GM12878 (cell line): ENCODE results near the gene ARHGAP20. TPM values are rescaled to one million over a fixed set of nuclear protein-coding genes. Genes with fewer than 3 reads are reported as not detected.

Experiments
- ATAC-seq: fragments of 200-7000 bp; cut with Tn5 transposase; 3 replicates; pipeline ENCODE4 v1.9.1; 2020; ENCODE audit warnings: mild to moderate bottlenecking, moderate library complexity
- BruUV-seq: library from RNA; stranded (reverse); fragments of 400-500 nt; replicated peaks from 2 replicates; lab custom pipeline; 2021; lab: Mats Ljungman, UMichigan
- CTCF ChIA-PET: fragments of 300-600 bp; sonication (Branson Sonifier 250); formaldehyde crosslinking; extraction: SDS; loops from one replicate; lab custom pipeline; 2021; ENCODE audit warnings: inconsistent platforms; lab: Yijun Ruan, JAX
- POLR2A ChIA-PET: fragments of 350-600 bp; formaldehyde crosslinking; extraction: SDS; loops from one replicate; lab custom pipeline; 2021; ENCODE audit warnings: inconsistent platforms; lab: Charles Lee
- RAD21 ChIA-PET: fragments of 300-600 bp; sonication (Branson Sonifier 250); formaldehyde crosslinking; loops from one replicate; lab custom pipeline; 2023; ENCODE audit warnings: antibody characterized with exemption; ENCODE audit not compliant: unreplicated experiment; lab: Charles Lee
- SMC1A ChIA-PET: fragments of 300-600 bp; sonication (Branson Sonifier 250); formaldehyde crosslinking; loops from one replicate; lab custom pipeline; 2023; ENCODE audit not compliant: unreplicated experiment, uncharacterized antibody; lab: Charles Lee
- DNase-seq: peaks from one replicate; pipeline ENCODE4 v3.0.0-alpha.2; 2011; ENCODE audit warnings: low read depth, low spot score
- FAIRE-seq: peaks from 3 replicates; lab custom pipeline; 2011; peaks lifted over from hg19 to GRCh38; lab: Jason Lieb, UNC
- H2AFZ ChIP-seq: 2 replicates; pipeline ENCODE4 v1.6.0; 2011; ENCODE audit warnings: low read depth, low read length, control low read depth; ENCODE audit not compliant: control insufficient read depth
- H3K27ac ChIP-seq: 2 replicates; pipeline ENCODE4 v1.5.1; 2011; ENCODE audit warnings: control low read depth; ENCODE audit not compliant: control insufficient read depth, insufficient read depth
- H3K27me3 ChIP-seq, 2 experiments: replicated peaks in 1 of 2; 2 replicates each; pipeline versions ENCODE4 v1.6.0 to v1.6.1; 2011; ENCODE audit warnings: low read length in 1 of 2; ENCODE audit not compliant: control insufficient read depth in 2 of 2, insufficient read depth in 2 of 2
- H3K36me3 ChIP-seq, 2 experiments: 2 replicates each; pipeline ENCODE4 v1.5.1; 2011; ENCODE audit warnings: low read length in 1 of 2; ENCODE audit not compliant: control insufficient read depth in 2 of 2, insufficient read depth in 2 of 2
- H3K4me1 ChIP-seq: 2 replicates; pipeline ENCODE4 v1.6.1; 2011; ENCODE audit warnings: mild to moderate bottlenecking, low read length, moderate library complexity, mixed read lengths; ENCODE audit not compliant: control insufficient read depth, insufficient read depth
- H3K4me2 ChIP-seq: 2 replicates; pipeline ENCODE4 v1.6.0; 2011; ENCODE audit warnings: control low read depth; ENCODE audit not compliant: control insufficient read depth, insufficient read depth
- H3K4me3 ChIP-seq: fragments of 200-600 bp; sonication (generic); 2 replicates; pipeline ENCODE4 v1.5.1; 2016
- H3K79me2 ChIP-seq: 2 replicates; pipeline ENCODE4 v1.6.0; 2011; ENCODE audit warnings: low read length; ENCODE audit not compliant: control insufficient read depth, insufficient read depth
- H3K9ac ChIP-seq: 2 replicates; pipeline ENCODE4 v1.8.0; 2011; ENCODE audit warnings: low read length, control low read depth, mixed read lengths; ENCODE audit not compliant: control insufficient read depth, insufficient read depth
- H3K9me3 ChIP-seq: replicated peaks from 3 replicates; pipeline ENCODE4 v1.5.1; 2011; ENCODE audit warnings: mild to moderate bottlenecking, low read length; ENCODE audit not compliant: control insufficient read depth, insufficient read depth
- H4K20me1 ChIP-seq: 2 replicates; pipeline ENCODE4 v1.6.0; 2011; ENCODE audit not compliant: control insufficient read depth, insufficient read depth
- BMI1 ChIP-seq: fragments of 450-650 bp; IDR thresholded peaks from 2 replicates; pipeline ENCODE4 v1.6.1; 2016; ENCODE audit warnings: mild to moderate bottlenecking, moderate library complexity, borderline replicate concordance
- EP300 ChIP-seq, 2 experiments: fragments of 150-350 bp in 1 of 2; IDR thresholded peaks; 2 replicates each; pipeline ENCODE4 v1.6.1; 2011 to 2012; ENCODE audit warnings: low read depth in 2 of 2, low read length in 2 of 2, borderline replicate concordance in 1 of 2, improper control_type of control experiment in 1 of 2, inconsistent platforms in 1 of 2; ENCODE audit not compliant: control insufficient read depth in 1 of 2
- ETV6 ChIP-seq, 2 experiments: fragments of 450-650 bp in 1 of 2; IDR thresholded peaks in 1 of 2; conservative IDR thresholded peaks in 1 of 2; 2 replicates each; pipeline ENCODE4 v1.6.1; 2014; ENCODE audit warnings: antibody characterized with exemption in 1 of 2, borderline replicate concordance in 1 of 2, low read depth in 1 of 2, mild to moderate bottlenecking in 1 of 2, moderate library complexity in 1 of 2
- HDGF ChIP-seq: fragments of 450-650 bp; IDR thresholded peaks from 2 replicates; pipeline ENCODE4 v1.6.1; 2016; ENCODE audit warnings: antibody characterized with exemption
- LARP7 ChIP-seq: fragments of 450-650 bp; IDR thresholded peaks from 2 replicates; pipeline ENCODE4 v1.6.1; 2017; ENCODE audit warnings: mild to moderate bottlenecking
- MTA2 ChIP-seq: fragments of 450-650 bp; IDR thresholded peaks from 2 replicates; pipeline ENCODE4 v1.6.1; 2016; ENCODE audit warnings: low read depth, mild to moderate bottlenecking, moderate library complexity
- MYC ChIP-seq: IDR thresholded peaks from 2 replicates; pipeline ENCODE4 v1.6.1; 2011; ENCODE audit warnings: mild to moderate bottlenecking, low read length, moderate library complexity, inconsistent platforms; ENCODE audit not compliant: insufficient read depth, insufficient replicate concordance, insufficient read length, severe bottlenecking
- NFXL1 ChIP-seq: fragments of 450-650 bp; IDR thresholded peaks from 2 replicates; pipeline ENCODE4 v1.6.1; 2017; ENCODE audit warnings: antibody characterized with exemption, mild to moderate bottlenecking, borderline replicate concordance
- SPI1 ChIP-seq: IDR thresholded peaks from 2 replicates; pipeline ENCODE4 v1.6.1; 2011; ENCODE audit warnings: low read depth, mild to moderate bottlenecking, low read length, moderate library complexity, borderline replicate concordance; ENCODE audit not compliant: insufficient read depth
- SRF ChIP-seq, 2 experiments: IDR thresholded peaks; 2 replicates each; pipeline ENCODE4 v1.6.1; 2011; ENCODE audit warnings: low read depth in 2 of 2, low read length in 2 of 2, mild to moderate bottlenecking in 1 of 2, moderate library complexity in 1 of 2
- TCF7 ChIP-seq: IDR thresholded peaks from 2 replicates; pipeline ENCODE4 v1.6.1; 2014; ENCODE audit warnings: antibody characterized with exemption, borderline replicate concordance
- ZNF274 ChIP-seq: IDR thresholded peaks from one replicate; pipeline ENCODE4 v1.8.0; 2011; ENCODE audit not compliant: insufficient read length, insufficient read depth
- in situ Hi-C: fragments of 300-500 bp; cut with MboI; formaldehyde crosslinking; loops from 9 replicates; pipeline ENCODE4 v1.14.3; 2018; ENCODE audit warnings: mixed read lengths
- intact Hi-C: fragments of 100-400 bp; cut with micrococcal nuclease; formaldehyde crosslinking; loops from one replicate; pipeline ENCODE4 v1.14.2; 2022; ENCODE audit not compliant: unreplicated experiment
- polyA plus RNA-seq, 11 experiments: library from polyadenylated mRNA; depleted of rRNA in 4 of 11; unstranded in 6 of 11; stranded (reverse) in 5 of 11; fragments of >200 nt; fragmentation: Nextera tagmentation in 4 of 11; fragmentation: Illumina TruSeq in 1 of 11; extraction: Ambion mirVana in 4 of 11; extraction: Trizol in 1 of 11; gene quantifications; 1 replicate in 1 of 11; 2 replicates in 10 of 11; pipeline versions ENCODE4 v1.2.1 to v1.2.3, GENCODE V29; 2011 to 2016; ENCODE audit warnings: inconsistent platforms in 2 of 11, missing spikeins in 2 of 11, low read depth in 1 of 11
- total RNA-seq, 4 experiments: library from RNA; depleted of rRNA in 3 of 4; stranded (reverse); fragments of >200 nt in 3 of 4; fragmentation: Illumina TruSeq in 1 of 4; extraction: Trizol in 1 of 4; gene quantifications; 2 replicates each; pipeline versions ENCODE4 v1.2.1 to v1.2.3, GENCODE V29; 2013 to 2021
- TF ChIP-seq, protein P1 (sequence below): fragments of 450-650 bp; IDR thresholded peaks from 2 replicates; pipeline ENCODE4 v1.6.1; 2018; ENCODE audit warnings: borderline replicate concordance, mild to moderate bottlenecking; ENCODE audit not compliant: partially characterized antibody

The ARHGAP20 gene
- total and polyA plus RNA-seq, 10 of the 15 experiments (the other 5 are each of a cell fraction or from before 2014, with no cell fraction given) = 0.01 TPM; not detected in 9

DNA sequence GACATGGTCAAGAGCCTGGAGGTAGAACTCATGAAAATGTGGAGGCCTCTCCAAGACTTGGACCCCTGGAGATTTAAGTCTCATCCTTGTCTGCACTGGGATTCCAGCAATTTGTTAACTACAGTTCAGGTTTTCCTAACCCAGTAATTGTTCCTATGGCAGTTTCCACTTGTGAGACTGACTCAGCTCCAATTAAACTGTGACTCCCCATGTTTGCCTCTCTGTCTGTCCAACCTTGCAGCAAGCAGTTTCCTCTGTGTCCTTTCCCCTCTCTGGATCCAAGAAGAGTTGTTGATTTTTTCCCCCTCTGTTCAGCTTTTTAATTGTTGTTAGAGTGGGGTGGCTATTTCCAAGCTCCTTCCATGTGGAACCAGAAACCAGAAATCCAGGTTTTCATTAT is 16.2 kb upstream of the ARHGAP20 start:
- POLR2A ChIA-PET = no interaction called here
- no peaks in the 10 kb centered on the region for H3K79me2 ChIP-seq
- in situ Hi-C loops (no loop called here), intact Hi-C loops (no loop called here)
- H3K36me3 ChIP-seq = no peaks in the 10 kb centered on the region
- H3K4me3 ChIP-seq = no peak overlapping the region
- no peaks in the 10 kb centered on the region for H3K9me3 ChIP-seq
- H3K9ac ChIP-seq = no peak overlapping the region
- H2AFZ ChIP-seq = no peak overlapping the region
- RAD21 ChIA-PET = no interaction called here
- DNase-seq = no peak
- BruUV-seq = no TSS peak
- no peak overlapping the region for H3K27ac ChIP-seq
- H3K27me3 ChIP-seq = no peaks in the 10 kb centered on the region
- SMC1A ChIA-PET = no interaction called here
- FAIRE-seq = no peak
- no peak for TF ChIP-seq LARP7
- no peak for TF ChIP-seq TCF7
- TF ChIP-seq SPI1 = no peak
- TF ChIP-seq ETV6 (conservative IDR thresholded peaks at IDR 0.05 in 1 of 2, IDR thresholded peaks at IDR 0.05 in 1 of 2; ENCODE audit: borderline replicate concordance in 1 of 2, low read depth in 1 of 2) = no peak
- no peak for TF ChIP-seq NFXL1
- no peak for TF ChIP-seq SRF (IDR thresholded peaks at IDR 0.05; ENCODE audit: low read depth in 2 of 2, low read length in 2 of 2)
- no peak for TF ChIP-seq ZNF274
- no peak for TF ChIP-seq HDGF
- TF ChIP-seq MYC = no peak
- TF ChIP-seq MTA2 = no peak
- TF ChIP-seq EP300 (IDR thresholded peaks at IDR 0.05; ENCODE audit: borderline replicate concordance in 1 of 2, control insufficient read depth in 1 of 2, low read depth in 2 of 2, low read length in 2 of 2) = no peak
- no peak for TF ChIP-seq BMI1
- TF ChIP-seq, protein P1, sequence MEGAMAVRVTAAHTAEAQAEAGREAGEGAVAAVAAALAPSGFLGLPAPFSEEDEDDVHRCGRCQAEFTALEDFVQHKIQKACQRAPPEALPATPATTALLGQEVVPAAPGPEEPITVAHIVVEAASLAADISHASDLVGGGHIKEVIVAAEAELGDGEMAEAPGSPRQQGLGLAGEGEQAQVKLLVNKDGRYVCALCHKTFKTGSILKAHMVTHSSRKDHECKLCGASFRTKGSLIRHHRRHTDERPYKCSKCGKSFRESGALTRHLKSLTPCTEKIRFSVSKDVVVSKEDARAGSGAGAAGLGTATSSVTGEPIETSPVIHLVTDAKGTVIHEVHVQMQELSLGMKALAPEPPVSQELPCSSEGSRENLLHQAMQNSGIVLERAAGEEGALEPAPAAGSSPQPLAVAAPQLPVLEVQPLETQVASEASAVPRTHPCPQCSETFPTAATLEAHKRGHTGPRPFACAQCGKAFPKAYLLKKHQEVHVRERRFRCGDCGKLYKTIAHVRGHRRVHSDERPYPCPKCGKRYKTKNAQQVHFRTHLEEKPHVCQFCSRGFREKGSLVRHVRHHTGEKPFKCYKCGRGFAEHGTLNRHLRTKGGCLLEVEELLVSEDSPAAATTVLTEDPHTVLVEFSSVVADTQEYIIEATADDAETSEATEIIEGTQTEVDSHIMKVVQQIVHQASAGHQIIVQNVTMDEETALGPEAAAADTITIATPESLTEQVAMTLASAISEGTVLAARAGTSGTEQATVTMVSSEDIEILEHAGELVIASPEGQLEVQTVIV = no peak
- TF ChIP-seq, all 136 proteins: peak for 0
- Histone ChIP-seq H4K20me1 (no peaks in the 10 kb centered on the region), H3K4me2 (no peak overlapping the region), H3K4me1 (no peaks in the 10 kb centered on the region)
- no peak for ATAC-seq
- CTCF ChIA-PET = no interaction called here
